Skin epidermis (tissue), 12 donors: ENCODE results near the gene ANO10.
"Not testable (repeated sequence)": the region's sequence is repeated elsewhere in the genome, so short reads cannot be mapped to it uniquely, and the experiment has no call there.

Experiments used
- H3K27ac ChIP-seq, 21 experiments: fragments of 200-600 bp; sonication (generic) in 11 of 21; one replicate each; pipeline ENCODE4 v1.5.0; 2020; ENCODE audit warnings: mild to moderate bottlenecking in 3 of 21, inconsistent platforms in 2 of 21, moderate library complexity in 2 of 21
- H3K4me3 ChIP-seq, 7 experiments: fragments of 200-600 bp; sonication (generic) in 2 of 7; one replicate each; pipeline ENCODE4 v1.5.0; 2020; ENCODE audit warnings: inconsistent platforms in 2 of 7, mild to moderate bottlenecking in 2 of 7, moderate library complexity in 1 of 7

ANO10 gene

GRCh38 chr3:43629741-43630140 lies 7.9 kb upstream of the ANO10 start:
- no peak overlapping the region for H3K4me3 ChIP-seq
- H3K27ac ChIP-seq, result no peak overlapping the region

GRCh38 chr3:43629257-43629656 lies 7.4 kb upstream of the ANO10 start:
- no peak overlapping the region for H3K4me3 ChIP-seq
- no peak overlapping the region for H3K27ac ChIP-seq

DNA sequence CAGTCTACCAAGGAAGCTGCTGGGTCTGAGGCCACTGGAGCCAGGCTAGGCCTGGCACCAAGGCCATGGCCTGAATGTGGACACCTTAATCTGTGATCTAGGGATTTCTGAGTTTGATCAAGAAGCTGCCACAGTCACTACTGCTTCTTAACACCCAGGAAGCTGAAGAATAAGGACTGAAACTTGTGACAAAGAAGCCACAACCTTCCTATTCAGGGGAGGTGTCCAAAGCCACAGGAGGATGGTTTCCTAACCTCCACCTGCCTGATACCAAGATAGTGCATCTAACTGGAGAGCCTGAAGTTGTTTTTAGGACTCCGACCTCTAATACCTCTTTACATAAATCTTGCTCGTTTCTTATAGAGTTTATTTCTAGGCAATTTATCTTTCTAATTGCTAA lies 5.5 kb upstream of the ANO10 start:
- no peak overlapping the region for H3K4me3 ChIP-seq
- no peak overlapping the region for H3K27ac ChIP-seq

GRCh38 chr3:43624619-43625305 lies 3.0 kb upstream of the ANO10 start:
- Histone ChIP-seq H3K27ac (peak overlapping the region in 1 of 21 experiments; percentile 23), H3K4me3 (no peak overlapping the region)

GRCh38 chr3:43620831-43621655 lies 768 bp downstream of the ANO10 start:
- Histone ChIP-seq H3K27ac (peak overlapping the region; percentile 45 to 89 (median 80)), H3K4me3 (peak overlapping the region; percentile 59 to 98 (median 88))

DNA sequence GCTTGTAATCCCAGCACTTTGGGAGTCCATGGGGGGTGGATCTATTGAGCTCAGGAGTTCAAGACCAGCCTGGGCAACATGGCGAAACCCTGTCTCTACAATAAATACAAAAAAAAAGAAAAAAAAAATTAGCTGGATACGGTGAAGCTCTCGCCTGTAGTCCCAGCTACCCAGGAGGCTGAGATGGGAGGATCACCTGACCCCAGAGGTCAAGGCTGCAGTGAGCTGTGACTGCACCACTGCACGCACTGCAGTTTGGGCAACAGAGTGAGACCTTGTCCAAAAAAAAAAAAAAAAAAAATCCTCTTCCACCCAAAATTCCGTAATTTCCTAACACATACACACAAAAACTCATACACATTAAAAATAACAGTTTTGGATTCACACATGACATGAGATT lies 2.2 kb downstream of the ANO10 start:
- Histone ChIP-seq H3K4me3 (no peak overlapping the region), H3K27ac (no peak overlapping the region)

DNA sequence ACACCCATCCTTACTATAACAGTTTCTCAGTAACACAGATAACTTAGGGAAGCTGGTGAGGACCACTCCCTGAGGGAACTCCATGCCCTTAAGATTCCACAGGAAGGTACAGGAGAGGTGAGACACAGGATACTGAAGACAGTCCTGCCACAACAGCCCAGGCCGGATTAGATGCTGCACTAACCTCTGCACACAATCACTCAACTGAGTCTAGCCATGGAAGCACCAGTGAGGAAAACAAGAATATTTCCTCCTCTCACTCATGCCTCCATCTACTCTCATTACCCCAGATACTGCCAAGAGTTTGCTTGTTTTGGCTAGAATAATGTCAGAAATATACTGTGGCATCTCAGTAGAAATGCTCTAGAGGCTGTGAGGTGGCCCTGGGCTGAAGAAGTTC lies 3.7 kb downstream of the ANO10 start:
- no peak overlapping the region for H3K27ac ChIP-seq
- no peak overlapping the region for H3K4me3 ChIP-seq

- H3K4me3 ChIP-seq, result no peak overlapping the region
- no peak overlapping the region for H3K27ac ChIP-seq
Observed at GRCh38 chr3:43616034-43616433, 5.8 kb downstream of the ANO10 start.

DNA sequence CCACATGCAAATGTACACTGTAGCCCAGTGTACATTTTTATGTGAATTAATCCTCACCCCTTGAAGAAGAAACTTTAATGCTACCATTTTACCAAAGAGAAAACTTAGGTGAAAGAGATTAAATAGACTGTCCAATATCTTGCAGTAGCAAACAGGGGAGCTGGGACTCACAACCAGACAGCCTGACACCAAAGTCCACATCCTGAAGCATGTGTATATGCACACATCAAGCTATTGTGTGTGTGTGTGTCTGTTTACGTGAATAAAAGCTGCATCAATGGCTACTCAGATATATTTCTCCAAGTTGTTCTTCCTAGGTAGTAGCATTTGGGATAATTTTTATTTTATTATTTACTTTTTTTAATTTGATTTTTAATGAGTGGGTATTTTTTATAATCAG lies 6.7 kb downstream of the ANO10 start:
- Histone ChIP-seq H3K4me3 (no peak overlapping the region), H3K27ac (no peak overlapping the region)

DNA sequence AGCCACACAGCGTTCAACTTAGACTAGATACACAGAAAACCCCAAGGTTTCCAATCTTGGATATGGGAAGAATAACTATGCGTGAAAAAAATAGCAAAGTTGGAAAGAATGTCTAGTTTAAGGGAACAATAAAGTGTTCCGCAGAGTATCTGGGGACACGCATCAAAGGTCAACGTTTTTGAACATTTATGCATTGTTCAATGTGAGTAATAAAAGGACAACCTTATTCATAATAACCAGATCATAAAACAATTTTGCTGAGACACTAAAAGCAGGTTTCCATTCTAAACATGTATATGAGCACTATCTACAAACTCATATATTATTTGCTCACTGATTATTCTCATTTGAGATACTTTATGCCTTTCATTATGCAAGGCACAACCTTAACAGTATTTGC lies 7.8 kb downstream of the ANO10 start:
- H3K4me3 ChIP-seq, result no peak overlapping the region
- H3K27ac ChIP-seq, result no peak overlapping the region

DNA sequence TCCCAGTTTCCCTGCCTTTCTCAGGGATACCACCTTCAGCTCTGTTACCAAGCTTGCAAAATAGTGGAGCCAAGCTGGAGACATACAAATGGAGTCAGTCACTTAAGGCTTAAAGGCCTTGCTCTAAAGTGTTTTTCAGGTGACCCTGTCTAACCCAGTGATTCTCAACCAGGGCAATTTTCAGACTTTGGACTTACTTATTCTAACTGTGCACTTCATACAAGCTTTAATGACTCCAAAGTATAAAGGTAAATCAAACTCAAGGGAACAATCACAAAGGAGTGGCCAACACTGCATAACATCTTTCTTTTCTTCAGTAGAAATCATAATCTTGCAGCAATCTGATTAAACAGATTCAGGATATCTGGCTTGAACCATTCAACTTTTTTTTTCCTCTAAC lies 9.4 kb downstream of the ANO10 start:
- Histone ChIP-seq H3K27ac (no peak overlapping the region), H3K4me3 (no peak overlapping the region)

DNA sequence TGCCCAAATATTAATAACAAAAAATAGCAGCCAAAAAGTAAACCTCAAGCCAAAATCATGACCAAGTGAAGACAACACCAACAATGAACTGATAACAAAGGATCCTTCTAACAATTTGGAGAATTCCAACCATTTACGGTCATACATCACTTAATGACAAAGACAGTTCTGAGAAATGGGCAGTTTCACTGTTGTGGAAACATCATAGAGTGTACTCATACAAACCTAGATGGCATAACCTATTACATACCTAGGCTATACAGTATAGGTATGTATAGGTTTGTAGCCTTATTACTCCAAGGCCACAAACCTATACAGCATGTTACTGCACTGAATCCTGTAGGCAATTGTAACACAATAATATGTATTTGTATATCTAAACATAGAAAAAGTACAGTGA lies 12.4 kb downstream of the ANO10 start:
- Histone ChIP-seq H3K27ac (no peak overlapping the region), H3K4me3 (no peak overlapping the region)

- Histone ChIP-seq H3K27ac (no peak overlapping the region), H3K4me3 (no peak overlapping the region)
Observed at GRCh38 chr3:43608751-43609150, 13.1 kb downstream of the ANO10 start.

- Histone ChIP-seq H3K4me3 (no peak overlapping the region), H3K27ac (no peak overlapping the region)
Observed at GRCh38 chr3:43606284-43606683, 15.5 kb downstream of the ANO10 start.

DNA sequence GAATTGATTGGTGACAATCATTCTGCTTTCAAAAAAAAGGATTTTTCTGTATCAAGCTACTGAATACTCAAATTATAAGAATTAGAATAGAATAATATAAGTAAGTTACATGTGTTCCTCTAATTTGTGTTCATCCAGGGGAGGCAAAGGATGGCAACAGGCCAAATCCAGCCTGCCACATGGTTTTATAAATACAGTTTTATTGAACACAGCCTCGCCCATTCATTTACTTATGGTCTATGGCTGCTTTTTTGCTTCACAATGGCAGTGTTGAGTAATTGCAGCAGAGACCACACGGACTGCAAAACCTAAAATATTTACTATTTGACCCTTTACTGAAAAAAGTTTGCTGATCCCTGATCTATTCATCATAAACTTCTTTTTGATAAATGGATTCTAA lies 21.9 kb downstream of the ANO10 start:
- not testable (repeated sequence) for H3K27ac ChIP-seq, H3K4me3 ChIP-seq

DNA sequence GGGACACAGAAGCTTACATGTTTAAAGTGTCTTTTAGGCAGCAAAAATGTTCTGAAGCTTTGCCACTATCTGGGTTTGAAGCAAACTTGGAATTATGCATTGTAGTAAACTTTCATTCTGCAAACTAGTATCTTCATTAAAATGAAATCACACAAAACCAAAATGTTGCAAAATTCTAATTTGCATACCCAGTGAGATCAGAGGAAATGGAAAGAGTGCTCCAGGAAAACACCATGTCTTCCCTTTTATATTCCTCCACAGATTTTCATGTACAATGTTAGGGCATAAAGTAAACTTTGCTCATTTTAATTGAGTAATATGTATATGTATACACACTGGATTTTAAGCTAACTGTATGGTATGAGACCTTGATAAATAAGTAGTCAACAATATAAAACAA lies 23.9 kb downstream of the ANO10 start:
- Histone ChIP-seq H3K4me3 (no peak overlapping the region), H3K27ac (no peak overlapping the region)

DNA sequence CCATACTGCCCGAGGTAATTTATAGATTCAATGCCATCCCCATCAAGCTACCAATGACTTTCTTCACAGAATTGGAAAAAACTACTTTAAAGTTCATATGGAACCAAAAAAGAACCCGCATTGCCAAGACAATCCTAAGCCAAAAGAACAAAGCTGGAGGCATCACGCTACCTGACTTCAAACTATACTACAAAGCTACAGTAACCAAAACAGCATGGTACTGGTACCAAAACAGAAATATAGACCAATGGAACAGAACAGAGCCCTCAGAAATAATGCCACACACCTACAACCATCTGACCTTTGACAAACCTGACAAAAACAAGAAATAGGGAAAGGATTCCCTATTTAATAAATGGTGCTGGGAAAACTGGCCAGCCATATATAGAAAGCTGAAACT lies 25.6 kb downstream of the ANO10 start:
- not testable (repeated sequence) for H3K4me3 ChIP-seq, H3K27ac ChIP-seq

DNA sequence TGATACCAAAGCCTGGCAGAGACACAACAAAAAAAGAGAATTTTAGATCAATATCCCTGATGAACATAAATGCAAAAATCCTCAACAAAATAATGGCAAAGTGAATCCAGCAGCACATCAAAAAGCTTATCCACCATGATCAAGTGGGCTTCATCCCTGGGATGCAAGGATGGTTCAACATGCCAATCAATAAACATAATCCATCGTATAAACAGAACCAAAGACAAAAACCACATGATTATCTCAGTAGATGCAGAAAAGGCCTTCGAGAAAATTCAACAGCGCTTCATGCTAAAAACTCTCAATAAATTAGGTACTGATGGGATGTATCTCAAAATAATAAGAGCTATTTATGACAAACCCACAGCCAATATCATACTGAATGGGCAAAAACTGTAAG lies 26.5 kb downstream of the ANO10 start:
- H3K4me3 ChIP-seq, H3K27ac ChIP-seq: not testable (repeated sequence)

- not testable (repeated sequence) for H3K27ac ChIP-seq, H3K4me3 ChIP-seq
Observed at GRCh38 chr3:43593588-43593987, 28.2 kb downstream of the ANO10 start.

DNA sequence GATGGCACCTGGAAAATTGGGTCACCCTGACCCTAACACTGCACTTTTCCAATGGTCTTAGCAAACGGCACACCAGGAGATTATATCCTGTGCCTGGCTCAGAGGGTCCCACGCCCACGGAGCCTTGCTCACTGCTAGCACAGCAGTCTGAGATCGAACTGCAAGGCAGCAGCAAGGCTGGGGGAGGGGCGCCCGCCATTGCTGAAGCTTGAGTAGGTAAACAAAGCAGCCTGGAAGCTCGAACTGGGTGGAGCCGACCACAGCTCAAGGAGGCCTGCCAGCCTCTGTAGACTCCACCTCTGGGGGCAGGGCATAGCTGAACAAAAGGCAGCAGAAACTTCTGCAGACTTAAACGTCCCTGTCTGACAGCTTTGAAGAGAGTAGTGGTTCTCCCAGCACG lies 29.9 kb downstream of the ANO10 start:
- not testable (repeated sequence) for H3K27ac ChIP-seq, H3K4me3 ChIP-seq

- H3K4me3 ChIP-seq, result no peak overlapping the region
- no peak overlapping the region for H3K27ac ChIP-seq
Observed at GRCh38 chr3:43587303-43587702, 34.5 kb downstream of the ANO10 start.
